IPS-18c (cell line): ENCODE measurements around the gene PARS2.
A peak's percentile ranks its signal among the peaks of the same experiment; 100 is the strongest.

ENCODE experiments used
- H3K4me3 ChIP-seq: 2 replicates; pipeline ENCODE4 v1.7.0; 2013; ENCODE audit warnings: low read depth, mild to moderate bottlenecking, low read length, moderate library complexity; ENCODE audit not compliant: insufficient read depth
- H3K9me3 ChIP-seq: one replicate; pipeline ENCODE4 v1.6.1; 2013; ENCODE audit warnings: mild to moderate bottlenecking, low read length, moderate library complexity; ENCODE audit not compliant: control insufficient read depth, insufficient read depth

The PARS2 gene

GRCh38 chr1:54764133-54764921 lies at the start of gene PARS2:
Gene PARS2 (minus strand): TSS chr1:54764523. CDS start chr1:54759161, 5,362 bp downstream.
- peak within 1 kb of the TSS; percentile 89 for H3K4me3 ChIP-seq
- H3K9me3 ChIP-seq, result no peaks in the 10 kb centered on the region

DNA sequence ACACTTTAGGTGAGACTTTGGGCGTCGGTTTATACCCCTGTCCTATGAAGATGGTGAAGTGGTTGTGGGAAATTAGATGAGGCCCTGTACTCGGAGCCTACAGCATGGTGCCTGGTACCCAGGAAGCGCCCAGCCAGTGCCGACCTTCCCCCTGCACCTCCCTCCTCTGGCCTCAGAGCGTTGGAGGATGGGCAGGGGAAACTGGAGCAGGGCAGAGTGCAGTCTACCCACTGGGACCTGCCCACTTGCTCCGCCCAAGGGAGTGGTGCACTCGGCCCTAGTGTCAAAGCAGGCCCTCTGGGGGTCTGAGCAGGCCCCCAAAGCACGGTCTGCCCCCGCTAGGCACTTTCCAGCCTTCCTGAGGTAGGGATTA lies 49.8 kb upstream of the PARS2 start:
- Histone ChIP-seq H3K4me3 (0 out of 2 replicates have a peak overlapping the region, but pooled peaks have one; percentile 6), H3K9me3 (peaks cover 2% of the 10 kb centered on the region)

GRCh38 chr1:54813485-54814125 lies 49.3 kb upstream of the PARS2 start:
- peaks cover 2% of the 10 kb centered on the region for H3K9me3 ChIP-seq
- peak overlapping the region; percentile 29; the same call in 1 of the 2 replicates for H3K4me3 ChIP-seq

GRCh38 chr1:54812801-54813484 lies 48.6 kb upstream of the PARS2 start:
- Histone ChIP-seq H3K9me3 (no peaks in the 10 kb centered on the region), H3K4me3 (peak overlapping the region; percentile 29; the same call in 1 of the 2 replicates)

DNA sequence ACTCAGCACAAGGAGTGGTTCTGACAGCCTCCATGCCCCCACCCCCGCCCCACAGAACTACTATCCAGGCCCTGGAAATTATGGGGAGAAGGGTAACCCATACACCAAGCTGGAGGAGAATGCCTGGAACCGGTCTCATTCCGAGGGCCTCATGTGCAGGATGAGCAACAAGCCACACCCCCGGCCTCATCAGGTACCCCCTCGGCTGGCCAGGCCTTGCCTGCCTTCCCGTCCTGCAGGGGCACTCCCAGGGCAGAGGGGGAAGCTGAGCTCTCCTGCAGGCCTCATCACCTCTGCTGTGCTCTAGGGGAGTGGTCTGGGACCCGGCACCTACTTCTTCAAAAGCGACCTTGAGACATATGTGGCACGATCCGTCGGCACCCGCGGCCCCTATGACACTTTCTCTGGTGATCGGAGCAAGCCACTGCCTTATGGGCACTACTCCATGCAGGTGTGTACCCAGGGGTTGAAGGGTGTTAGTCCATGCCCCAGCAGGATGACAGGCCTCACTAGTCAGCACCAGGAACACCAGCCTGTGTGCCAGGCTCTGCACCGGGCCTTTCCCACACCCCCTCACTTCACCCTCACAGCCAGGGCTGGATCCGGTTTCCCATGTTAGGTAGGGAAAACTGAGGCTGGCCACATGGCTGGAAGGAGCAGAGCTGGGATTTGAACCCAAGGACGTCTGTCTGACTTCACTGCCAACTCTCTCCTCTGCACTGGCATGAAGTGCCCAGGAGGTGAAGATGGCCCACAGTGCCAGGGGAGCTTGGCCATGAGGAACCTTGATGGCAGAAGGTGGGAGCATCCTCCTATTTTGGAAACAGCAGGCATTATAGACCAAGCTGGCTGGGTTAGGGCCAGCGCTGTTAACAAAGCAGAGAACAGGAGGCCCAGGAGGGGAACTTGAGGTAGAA lies 47.7 kb upstream of the PARS2 start:
- H3K4me3 ChIP-seq, result no peak overlapping the region
- H3K9me3 ChIP-seq, result no peaks in the 10 kb centered on the region

GRCh38 chr1:54811066-54811465 lies 46.7 kb upstream of the PARS2 start:
- Histone ChIP-seq H3K4me3 (no peak overlapping the region), H3K9me3 (no peaks in the 10 kb centered on the region)

- H3K9me3 ChIP-seq, result no peaks in the 10 kb centered on the region
- H3K4me3 ChIP-seq, result no peak overlapping the region
These were observed 46.0 kb upstream of the PARS2 start for GRCh38 chr1:54810153-54810942.

GRCh38 chr1:54809496-54810074 lies 45.3 kb upstream of the PARS2 start:
- Histone ChIP-seq H3K4me3 (no peak overlapping the region), H3K9me3 (no peaks in the 10 kb centered on the region)

DNA sequence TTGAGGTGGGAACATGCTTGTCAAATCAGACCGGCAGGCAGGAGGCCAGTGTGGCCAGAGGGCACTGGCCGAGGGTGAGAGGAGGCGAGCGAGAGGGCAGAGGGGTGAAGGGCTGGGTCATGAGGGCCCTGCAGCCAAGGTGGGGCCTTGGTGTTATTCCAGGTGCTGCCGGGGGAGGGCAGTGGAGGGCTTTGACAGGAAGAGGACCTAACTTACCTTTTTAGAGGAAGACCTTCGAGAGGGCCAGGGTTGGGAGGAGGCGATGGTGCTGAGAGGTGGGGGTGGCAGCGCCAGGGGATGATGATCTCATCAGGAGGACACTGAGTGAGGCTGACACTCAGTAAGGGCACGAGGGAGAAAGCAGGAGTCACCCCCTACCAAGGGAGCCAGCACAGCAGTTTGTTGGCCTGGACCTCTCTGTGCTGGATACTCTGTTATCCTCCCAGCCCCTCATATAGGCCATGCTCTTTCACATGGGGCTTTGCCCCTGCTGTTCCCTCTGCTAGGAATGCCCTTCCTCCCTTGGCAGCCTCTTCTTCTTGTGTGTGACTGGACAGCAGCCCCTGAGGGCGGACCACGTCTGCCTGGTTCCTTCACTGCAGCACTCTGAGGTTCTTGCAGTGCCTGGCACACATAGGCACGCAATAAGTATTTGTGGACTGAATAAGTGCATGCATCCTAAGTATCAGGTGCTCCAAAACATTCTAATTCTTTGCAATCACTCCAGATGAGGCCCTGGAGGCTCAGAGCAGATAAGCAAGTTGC lies 44.3 kb upstream of the PARS2 start:
- H3K9me3 ChIP-seq, result no peaks in the 10 kb centered on the region
- H3K4me3 ChIP-seq, result no peak overlapping the region

DNA sequence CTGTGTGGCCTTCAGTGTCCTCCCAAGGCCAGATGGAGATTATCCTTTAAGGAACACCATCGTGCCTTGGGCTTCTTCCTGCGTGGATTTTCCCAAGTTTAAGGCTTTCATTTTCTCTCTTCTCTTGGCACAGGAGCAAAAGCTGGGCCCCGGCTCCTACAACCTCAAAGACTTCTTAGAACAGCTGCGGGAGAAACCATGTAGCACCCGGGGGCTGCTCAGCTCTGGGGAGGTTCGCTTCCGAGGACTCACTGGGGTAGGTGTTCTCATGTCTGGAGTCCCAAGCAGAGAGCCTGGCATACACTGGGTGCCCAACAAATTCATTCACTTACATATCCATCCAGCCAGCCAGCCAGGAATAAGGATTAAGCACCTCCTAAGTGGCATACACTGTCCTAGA lies 43.4 kb upstream of the PARS2 start:
- no peaks in the 10 kb centered on the region for H3K9me3 ChIP-seq
- H3K4me3 ChIP-seq, result no peak overlapping the region

- Histone ChIP-seq H3K4me3 (no peak overlapping the region), H3K9me3 (no peaks in the 10 kb centered on the region)
These were observed 42.7 kb upstream of the PARS2 start for GRCh38 chr1:54806931-54807611.

- Histone ChIP-seq H3K9me3 (no peaks in the 10 kb centered on the region), H3K4me3 (no peak overlapping the region)
These were observed 41.7 kb upstream of the PARS2 start for GRCh38 chr1:54805981-54806381.

- Histone ChIP-seq H3K4me3 (no peak overlapping the region), H3K9me3 (no peaks in the 10 kb centered on the region)
These were observed 41.1 kb upstream of the PARS2 start for GRCh38 chr1:54805466-54805865.

GRCh38 chr1:54804471-54805132 lies 40.3 kb upstream of the PARS2 start:
- H3K9me3 ChIP-seq, result no peaks in the 10 kb centered on the region
- no peak overlapping the region for H3K4me3 ChIP-seq
